Measurements from ENCODE around the gene TOM1L2.
"Not testable (repeated sequence)": the region's sequence is repeated elsewhere in the genome, so short reads cannot be mapped to it uniquely, and the experiment has no call there.

The TOM1L2 gene

DNA sequence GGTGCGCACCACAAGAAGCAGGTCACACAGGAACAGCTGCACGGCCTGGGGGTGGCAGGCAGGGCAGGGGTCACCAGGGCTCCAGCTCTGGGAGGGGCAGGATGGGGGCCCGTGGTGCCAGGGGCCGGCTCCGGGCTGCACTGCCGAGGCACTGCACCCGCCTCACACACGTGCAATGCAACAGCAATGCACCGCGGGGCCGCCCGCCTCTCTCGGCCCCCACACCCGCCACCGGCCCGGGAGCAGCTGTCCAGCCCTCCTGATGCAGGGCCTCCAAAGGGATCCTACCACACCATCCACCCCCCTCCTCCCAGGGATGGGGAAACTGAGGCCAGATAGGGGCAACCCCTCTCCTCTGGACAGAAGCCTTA is 158.5 kb downstream of the TOM1L2 start:
- no peak for DNase-seq

DNA sequence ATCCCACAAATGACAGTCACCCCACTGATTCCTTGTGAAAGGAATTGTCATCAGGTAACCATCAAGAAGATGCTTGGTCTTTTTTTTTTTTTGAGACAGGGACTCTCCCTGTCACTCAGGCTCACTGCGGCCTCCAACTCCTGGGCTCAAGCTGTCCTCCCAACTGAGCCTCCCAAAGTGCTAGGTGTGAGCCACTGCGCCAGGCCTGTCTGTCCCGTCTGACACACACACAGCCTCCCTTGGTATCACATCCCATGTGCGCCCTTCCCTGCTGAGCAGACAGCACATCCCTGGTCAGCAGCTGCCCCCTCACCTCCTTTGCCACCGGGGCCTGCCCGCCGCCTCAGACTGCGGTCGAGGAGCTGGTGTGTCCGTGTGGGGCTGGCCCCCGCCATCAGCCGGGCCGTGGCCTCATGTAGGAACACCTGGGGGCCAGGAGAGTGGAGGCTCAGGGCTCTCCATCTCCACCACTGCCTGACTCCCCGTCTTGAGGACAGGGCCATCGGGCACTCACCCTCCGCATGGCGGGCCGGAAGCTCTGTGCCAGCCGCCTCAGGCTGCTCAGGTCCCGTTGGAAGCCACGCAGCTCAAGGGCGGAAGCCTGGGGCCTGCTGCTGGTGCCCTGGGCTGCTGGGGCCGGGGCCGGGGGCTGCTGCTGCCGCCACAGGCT is 159.0 kb downstream of the TOM1L2 start:
- DNase-seq = no peak

DNA sequence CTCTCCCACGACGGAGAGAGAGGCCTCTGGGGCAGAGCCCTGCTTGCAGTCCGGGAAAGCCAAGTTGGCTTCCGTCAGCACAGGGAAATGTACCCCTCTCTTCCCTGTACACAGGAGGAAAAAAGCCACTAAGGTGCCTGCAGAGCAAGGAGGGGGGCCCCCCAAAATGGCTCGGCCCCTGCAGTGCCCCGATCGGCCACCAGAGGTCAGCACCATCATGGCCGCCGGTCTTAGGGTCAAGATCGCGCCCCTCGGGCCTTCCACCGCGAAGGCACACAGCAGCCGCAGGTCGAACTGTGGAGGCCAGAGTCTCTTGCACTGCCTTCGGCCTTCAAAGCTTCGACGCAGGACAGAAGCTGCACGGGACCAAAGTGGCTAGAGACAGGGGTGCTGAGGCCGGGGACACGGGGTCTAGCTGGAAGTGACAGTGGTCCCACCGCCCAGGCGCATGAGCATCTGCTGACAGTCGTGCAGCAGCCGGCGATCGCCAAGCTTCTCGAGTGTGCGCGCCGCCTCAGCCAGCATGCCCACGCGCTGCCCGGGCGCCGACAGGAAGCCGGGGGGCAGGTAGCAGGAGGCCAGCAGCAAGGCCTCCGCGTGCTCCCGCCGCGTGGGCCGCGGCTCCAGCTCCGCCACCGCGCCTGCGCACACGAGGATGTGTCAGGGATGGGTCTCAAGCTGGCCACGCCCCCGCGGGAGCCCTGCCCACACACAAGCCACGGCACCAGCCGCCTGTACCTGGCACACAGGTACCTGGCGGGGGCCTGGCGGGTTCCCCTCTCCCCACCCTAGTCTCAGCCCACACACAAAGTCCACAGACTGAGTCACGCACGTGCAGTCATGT is 159.8 kb downstream of the TOM1L2 start:
- DNase-seq = peak; percentile 68

DNA sequence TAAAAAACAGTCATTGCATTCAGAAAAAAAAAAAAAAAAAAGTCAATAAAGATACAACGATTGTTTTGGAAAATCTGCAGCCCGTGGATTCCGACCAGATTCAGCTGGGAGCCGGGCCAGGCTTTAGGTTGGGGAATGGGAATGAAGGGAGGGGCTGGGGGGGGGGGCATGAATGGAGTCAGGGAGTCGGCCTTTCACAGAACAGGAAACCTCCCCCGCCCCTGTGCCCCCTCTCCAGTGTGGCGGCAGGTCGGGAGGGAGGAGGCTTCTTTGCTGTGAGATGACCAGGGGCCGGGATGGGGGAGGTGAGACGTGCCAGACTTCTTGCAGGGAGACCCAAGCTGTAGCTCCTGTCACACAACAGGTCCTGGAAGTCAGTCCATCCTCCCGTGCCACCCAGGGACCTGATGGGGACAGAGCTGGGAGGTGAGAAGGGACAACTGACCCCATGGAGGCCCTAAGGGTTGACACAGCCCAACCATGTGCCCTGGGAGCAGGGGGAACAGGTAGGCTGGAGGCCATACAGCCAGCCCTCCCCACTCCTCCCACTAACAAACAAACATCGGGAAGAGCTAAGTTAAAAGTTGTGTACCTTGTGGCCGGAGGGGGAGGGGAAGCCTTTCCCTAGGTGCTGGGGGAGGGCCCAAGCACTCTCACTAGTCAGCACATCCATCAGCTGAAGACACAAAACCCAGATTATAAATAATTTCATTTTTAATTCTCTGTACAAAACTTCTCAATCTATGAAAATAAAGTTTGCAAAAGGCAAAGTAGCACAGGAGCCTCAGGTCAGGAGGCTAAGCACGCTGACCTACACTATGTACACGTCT is 160.6 kb downstream of the TOM1L2 start:
- DNase-seq = no peak

DNA sequence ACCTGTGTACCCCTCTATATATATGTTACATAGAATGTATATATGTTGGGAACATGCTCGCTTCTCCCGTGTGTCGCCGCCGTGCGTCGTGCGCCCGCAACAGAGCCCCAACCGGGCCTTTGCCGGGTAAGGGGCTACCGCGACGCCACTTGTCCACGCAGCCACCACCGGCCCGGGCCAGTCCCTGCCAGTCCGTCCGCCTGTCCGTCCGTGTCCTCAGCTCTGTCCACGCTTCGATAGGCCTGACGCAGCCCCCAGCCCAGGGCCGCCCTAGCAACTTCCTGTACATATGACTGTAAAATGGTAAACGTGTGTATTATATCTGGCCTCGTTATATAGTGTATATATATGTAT is 161.3 kb downstream of the TOM1L2 start:
- DNase-seq = no peak

DNA sequence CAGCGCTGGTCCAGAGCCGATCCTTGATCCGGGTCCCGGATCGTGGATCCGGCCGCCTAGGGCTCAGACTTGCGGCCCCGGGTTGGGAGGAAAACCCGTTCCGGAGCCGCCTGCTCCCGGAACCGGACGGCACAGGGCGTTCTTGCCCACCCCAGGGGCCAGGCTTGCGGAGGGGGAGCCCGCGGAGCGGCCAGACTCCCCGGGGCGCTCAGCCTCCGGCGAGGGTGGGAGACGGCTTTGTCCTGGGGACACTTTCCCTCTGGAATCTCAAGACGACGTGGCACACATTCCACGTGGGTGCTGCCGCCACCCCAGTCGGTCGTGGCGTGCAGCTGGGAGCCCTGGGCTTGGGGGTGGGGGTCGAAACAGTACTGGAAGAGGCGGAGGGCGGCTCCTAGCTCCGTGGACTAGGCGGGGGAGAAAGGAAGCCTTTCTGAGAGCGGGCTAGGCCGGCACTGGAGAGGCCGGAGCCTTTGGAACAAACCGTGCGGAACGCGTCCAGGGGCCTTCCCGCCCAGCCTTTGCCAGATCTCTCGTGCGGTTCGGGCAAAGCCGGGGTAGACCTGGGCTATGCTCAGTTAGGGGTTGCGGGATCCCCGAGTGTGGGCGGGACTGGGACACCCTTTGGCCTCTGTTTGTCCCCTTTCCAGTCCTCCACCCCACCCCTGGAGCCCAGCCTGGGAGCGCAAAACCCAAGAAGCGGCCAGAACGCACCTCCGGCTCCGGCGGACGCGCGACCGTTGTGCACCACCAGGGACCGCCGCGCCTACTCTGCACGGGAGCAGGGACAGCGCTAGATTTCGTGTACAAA is 161.9 kb downstream of the TOM1L2 start:
- no peak for DNase-seq

DNA sequence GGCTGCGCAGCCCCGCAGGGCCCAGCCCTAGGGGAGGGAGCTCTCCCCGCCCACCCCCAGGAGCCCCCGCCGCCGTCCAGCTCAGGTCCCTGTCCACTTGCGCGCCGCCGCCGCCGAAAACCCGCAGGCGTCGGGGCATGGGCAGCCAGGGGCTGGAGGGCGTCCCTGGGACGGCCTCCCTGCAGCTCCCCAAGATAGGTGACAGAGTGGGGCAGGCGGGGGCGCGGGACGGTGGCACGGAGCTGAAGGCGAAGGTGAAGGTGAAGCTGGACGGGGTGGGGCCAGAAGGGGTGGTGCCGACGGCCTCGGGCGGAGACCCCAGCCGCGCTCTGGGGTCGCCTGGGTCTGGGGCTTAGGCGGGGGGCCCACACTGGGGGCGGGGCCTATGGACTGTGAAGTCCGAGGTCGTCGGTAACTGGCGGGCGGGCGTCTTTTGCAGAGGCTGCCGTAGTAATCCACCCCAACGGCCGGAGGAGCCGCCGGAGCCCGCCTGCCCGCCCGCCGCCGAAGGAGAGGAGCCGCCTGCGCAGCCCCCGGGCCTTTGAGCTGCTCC is 162.6 kb downstream of the TOM1L2 start:
- no peak for DNase-seq

DNA sequence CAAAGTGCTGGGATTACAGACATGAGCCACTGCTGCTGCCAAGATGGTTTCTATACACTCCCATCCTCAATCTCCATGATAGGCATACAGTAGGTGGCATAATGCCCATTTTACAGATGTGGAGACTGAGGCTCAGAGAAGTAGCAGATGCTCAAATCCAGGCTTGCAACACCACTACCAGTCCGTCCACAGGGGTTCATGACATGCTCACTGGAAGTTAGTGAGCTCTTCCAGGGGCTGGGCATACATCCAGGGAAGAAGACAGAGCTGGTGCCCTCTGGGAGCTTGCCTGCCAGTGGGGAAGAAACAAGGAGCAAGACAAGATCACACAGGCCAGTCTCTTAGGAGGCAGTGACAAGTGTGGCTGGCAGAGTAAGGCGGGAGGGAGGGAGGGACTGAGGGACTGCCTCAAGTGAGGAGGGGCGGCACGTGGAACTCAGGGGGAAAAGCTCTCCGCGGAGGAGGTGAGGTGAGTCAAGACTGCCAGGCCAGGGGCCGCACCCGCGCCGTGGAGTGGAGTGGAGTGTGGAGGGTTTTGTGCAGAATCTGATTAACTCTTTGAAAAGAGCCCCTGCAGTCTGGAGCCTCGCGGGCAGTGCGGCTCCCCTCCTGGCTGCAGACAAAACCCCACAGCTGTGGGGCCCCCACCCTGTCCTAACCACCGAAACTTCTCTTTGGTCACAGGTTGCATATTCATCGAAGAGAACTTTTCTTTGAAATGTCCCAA is 163.3 kb downstream of the TOM1L2 start:
- DNase-seq = no peak

DNA sequence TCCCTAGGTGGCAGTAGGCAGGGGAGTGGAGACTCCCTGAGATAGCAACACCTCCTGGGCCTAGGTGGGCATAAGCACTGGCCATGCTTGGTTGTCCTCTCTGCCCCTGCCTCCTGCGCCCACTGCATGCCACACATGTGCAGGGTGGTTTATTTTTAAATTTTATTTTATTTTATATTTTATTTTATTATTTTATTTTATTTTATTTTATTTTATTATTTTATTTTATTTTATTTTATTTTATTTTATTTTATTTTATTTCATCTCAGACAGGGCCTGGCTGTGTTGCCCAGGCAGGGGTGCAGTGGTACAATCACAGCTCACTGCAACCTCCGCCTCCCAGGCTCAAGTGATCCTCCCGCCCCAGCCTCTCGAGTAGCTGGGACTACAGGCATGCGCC is 164.0 kb downstream of the TOM1L2 start:
- not testable (repeated sequence) for DNase-seq

DNA sequence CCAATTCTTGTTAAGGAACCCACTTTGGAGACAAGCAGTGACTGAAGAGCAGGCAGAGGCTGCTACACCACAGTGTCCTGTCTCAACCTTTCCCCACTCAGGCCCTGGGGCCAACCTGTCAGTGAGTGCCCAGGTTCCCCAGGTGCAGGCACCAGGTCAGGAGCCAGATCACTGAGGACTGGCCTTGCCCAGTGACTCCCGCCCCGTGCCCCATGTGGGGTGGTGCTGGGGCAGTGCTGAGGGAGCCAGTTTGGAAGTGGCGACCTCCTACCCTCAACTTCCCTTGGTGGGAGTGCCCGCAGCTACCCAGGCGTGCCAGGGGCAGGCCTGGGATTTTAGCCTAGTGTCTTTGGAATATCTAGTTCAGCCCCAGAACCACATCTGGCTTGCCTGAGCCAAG is 164.8 kb downstream of the TOM1L2 start:
- no peak for DNase-seq

DNA sequence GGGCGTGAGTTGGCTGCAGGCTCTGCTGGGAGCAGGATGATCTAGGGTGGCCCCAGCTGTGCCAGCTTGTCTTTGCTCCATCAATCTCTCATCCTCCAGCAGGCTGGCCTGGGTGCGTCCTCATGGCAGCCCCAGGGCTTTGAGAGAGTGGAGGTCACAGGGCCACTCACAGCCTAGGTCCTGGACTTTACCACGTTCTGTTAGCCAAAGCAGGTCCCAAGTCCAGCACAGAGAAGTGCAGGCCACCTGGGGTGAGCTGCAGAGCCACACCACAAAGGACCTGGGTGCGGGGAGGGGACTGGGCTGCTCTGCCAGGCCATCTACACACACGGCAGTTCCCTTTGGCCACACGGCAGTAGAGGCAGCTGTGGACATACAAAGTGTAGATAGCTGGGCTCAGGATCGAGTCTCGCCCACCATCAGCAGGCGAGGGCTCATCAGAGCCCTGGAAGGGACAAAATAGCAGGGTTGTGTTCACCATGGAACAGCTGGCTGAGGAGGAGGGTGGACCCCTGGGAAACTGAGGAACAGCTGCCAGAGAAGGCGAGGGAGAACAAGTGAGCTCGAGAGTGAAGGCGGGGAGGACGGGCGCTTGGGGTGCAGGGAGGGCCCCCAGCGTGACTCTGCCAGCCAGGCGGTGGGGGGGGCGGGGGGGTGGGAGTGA is 165.5 kb downstream of the TOM1L2 start:
- no peak for DNase-seq

DNA sequence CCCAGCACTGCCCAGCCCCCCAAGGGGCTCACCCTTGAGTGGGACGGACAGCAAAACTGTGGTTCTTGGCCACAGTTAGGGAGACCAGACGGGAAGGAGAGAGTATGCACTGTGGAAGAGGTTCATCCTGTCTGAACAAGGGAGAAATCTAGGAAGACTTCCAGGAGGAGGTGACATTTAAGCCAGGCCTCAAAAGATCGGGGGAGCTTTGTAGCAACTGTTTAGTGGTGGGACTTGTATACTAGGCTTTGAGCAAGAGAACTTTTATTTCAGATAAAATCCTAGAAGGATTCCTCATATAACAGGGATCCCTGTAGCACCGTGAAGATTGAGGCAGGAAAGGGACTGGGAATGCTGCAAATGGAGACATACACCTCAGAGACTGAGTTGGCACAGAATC is 166.2 kb downstream of the TOM1L2 start:
- no peak for DNase-seq

DNA sequence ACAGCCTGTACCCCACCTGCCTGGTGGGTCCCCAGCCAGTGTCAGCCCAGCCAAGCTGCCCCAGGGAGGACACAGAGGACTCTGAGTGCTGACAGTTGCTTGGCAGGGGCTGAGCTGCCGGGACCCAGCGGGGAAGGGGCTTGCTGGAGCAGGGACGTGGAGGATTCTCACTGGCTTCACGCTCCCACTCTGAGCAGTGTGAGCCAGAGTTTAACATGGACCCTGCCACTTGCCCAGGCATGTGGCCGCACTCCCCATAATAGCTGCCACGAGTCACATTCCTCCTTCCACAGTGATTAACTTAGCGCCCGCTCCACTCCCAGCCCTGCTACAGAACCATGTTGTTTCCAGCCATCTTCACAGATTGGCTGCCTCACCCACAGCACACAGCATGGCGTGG is 166.6 kb downstream of the TOM1L2 start:
- DNase-seq = no peak

DNA sequence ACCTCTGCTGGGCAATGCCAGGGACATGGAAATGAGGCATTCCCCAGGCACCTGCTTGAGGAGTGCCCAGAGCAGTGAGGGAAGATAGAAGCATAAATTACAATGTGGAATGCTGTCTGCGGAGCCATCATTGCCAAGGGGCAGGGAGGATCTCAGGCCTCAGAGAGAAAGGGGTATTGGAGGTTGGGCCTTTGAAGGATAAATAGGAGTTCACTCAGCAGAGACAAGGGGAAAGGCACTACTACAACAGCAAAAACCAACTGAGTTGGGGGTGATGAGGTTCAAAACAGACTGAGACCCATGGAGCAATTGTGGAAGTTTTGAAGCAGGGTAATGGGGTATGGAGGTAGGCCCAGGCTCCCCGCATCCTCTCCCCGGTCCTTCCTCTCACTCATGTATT is 168.2 kb downstream of the TOM1L2 start:
- no peak for DNase-seq

DNA sequence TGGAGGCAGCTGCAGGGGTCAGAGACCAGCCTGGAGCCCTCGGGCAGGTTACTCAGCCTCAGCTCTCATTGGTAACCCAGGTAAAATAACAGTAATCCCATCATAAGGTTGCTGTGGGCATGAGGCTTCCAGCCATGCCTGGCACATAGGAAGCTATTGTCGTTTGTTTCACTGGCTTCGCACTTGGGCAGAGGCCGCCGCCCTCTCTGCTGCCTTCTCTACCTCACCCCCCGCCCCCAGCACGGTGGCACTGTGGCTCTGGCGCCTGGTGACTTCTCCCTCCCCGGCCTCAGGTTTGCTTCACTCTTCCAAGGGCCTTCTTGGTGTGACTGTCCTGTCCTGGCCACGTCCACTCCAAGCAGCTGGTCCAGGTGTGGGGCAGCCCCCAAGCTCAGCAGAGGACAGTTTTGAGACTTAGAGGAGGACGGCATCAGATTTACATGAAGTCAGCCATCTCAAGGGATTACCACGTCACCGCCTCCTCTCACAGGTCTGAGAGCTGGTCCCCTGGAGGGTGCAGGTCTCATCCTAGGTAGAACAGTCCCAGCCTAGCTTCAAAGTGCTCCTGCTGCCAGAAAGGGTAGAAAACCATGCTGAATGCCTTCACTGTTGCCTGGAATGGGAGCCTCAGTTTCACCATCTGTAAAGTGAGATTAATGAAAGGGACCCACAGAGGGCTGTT is 170.3 kb downstream of the TOM1L2 start:
- DNase-seq = no peak

DNA sequence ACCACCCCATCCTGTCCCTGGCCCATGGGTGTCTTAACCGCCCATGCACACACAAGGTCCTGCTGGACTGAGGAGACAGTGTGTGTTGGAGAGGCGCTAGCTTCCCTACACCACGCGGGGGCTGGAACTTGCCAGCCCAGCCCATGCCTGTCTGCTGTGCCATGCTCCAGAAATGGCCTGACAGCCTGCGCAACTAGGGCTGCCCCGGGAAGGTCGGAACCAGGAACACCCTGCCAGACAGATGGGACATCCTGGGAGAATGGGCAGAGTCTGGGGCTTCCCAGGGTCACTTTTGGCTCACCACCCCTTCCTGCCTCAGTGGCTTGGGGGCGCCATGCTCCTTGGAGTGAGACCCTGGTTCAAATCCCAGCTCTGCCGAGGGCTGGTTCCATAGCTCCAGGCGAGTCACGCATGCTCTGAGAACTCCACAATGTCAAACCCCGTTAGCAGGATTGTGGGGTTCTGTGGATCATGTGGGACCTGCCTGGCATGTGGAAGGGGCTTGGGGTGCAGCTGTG is 171.6 kb downstream of the TOM1L2 start:
- DNase-seq = no peak

DNA sequence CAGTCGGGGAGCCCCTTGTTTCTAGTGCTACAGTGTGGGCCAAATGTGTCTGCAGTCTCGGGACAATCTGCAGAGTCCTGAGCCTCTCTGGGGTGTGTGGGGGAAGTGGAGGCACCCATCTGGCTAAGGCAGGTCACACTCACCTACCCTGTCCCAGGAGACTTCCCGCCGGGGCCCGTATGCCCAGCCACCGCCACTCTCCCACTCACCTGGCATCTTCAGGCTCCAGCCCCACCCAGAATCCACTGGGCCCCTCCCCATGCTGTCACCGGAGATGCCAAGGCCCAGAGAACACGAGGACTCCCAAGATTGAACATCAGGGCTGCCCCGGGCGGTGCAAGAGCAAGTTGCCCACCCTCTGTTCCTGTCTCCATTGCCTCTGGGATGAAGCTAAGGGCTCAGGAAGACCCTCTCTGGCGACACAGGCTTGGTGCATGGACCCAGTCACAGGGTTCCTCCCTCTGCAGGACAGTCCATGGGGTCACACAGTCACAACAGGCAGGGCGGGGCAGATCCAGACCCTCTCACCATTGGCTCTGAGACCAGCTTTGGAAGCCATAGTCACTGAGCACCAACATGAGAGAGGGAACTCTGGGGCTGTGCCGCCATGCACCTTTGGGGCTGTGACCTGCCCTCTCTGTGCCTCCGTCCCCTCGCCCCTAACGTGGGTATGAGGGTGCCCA is 173.5 kb downstream of the TOM1L2 start:
- DNase-seq = no peak

DNA sequence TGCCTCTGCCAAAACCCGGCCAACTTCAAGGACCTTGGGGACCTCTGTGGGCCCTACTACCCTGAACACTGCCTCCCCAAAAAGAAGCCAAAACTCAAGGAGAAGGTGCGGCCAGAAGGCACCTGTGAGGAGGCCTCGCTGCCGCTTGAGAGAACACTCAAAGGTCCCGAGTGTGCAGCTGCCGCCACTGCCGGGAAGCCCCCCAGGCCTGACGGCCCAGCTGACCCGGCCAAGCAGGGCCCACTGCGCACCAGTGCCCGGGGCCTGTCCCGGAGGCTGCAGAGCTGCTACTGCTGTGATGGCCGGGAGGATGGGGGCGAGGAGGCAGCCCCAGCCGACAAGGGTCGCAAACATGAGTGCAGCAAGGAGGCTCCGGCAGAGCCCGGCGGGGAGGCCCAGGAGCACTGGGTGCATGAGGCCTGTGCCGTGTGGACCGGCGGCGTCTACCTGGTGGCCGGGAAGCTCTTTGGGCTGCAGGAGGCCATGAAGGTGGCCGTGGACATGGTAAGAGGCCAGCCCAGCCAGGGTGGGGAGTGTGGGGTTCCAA is 174.1 kb downstream of the TOM1L2 start:
- no peak for DNase-seq

DNA sequence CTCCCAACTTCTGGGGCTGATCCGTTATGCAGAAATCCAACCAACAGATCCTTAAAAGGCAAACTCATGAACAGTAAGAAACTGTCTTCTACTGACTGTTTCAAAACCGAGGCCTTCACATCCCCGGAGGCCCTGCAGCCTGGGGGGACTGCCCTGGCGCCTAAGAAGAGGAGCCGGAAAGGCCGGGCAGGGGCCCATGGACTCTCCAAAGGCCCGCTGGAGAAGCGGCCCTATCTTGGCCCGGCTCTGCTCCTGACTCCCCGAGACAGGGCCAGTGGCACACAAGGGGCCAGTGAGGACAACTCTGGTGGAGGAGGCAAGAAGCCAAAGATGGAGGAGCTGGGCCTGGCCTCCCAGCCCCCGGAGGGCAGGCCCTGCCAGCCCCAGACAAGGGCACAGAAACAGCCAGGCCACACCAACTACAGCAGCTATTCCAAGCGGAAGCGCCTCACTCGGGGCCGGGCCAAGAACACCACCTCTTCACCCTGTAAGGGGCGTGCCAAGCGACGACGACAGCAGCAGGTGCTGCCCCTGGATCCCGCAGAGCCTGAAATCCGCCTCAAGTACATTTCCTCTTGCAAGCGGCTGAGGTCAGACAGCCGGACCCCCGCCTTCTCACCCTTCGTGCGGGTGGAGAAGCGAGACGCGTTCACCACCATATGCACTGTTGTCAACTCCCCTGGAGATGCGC is 174.9 kb downstream of the TOM1L2 start:
- no peak for DNase-seq

Measured in stimulated activated CD4-positive, alpha-beta T cell treated with anti-CD3 and anti-CD28 coated beads, Interleukin-4, amount 100 ng/mL, for 1 hour (primary cell).